ENCODE results near the gene RPA1. TPM values are rescaled to one million over a fixed set of nuclear protein-coding genes. Genes with fewer than 3 reads are reported as not detected.

Gene RPA1
- total and polyA plus RNA-seq, 10 of the 15 experiments (the other 5 are each of a cell fraction or from before 2014, with no cell fraction given), result 35.9 to 198 (median 71.2) TPM

DNA sequence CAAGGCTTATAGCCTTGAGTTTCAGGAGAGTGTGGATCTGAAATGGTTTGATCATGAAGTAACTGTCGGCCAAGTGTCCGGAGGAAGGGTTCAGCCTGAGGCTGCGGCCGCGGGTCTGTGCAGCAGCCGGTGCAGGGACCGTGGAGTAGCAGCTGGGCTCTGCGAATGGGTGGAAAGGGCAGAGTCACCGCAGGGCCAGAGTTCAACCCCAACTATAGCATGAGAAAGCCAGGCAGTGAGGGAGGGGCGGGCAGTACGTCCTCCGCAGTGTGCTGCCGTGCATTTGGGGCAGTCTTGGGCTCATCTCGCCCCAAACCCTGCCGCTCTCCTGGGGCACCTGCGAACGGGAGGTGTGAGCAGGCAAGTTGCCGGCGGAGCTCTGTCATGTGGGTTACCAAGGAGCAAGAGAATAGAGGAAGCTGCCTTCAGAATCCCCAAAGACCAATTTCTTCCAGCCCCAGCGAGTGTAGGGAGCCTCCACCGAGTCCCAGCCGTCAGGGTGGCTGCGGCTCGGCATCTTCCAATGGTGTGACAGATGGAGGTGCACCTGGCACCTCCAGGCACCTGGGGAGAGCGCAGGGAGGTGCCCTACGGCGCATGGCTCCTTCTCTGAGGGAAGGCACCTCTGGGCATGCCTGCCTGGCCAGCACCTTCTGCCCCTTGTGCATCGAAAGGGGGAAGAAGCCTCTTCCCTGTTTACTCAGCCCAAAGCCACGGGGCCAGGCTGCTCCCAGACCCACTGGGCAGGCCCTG is 87.3 kb downstream of the RPA1 start:
- ChIA-PET SMC1A (ENCODE audit: uncharacterized antibody, unreplicated experiment) (no interaction called here), CTCF (interaction anchor here (0.6 to 0.7 kb wide), 2 partner anchors 57 to 154 kb away, joined by 3 read pairs; no protein-coding TSS in a partner anchor), RAD21 (ENCODE audit: unreplicated experiment) (no interaction called here), POLR2A (no interaction called here)
- 68% methylated on average over 29 of the region's 29 CpGs for WGBS (ENCODE audit: insufficient coverage, insufficient replicate concordance, low lambda C conversion rate, missing lambda C conversion rate)
- no peak for DNase-seq (ENCODE audit: low read depth, low spot score)
- ATAC-seq, result no peak
- no peaks in the 10 kb centered on the region for H3K9me3 ChIP-seq (replicated peaks; ENCODE audit: control insufficient read depth, insufficient read depth, low read length)
- intact Hi-C loops (cut with micrococcal nuclease; ENCODE audit: unreplicated experiment), result no loop called here
- H4K20me1 ChIP-seq (ENCODE audit: control insufficient read depth, insufficient read depth), result no peaks in the 10 kb centered on the region
- in situ Hi-C loops (cut with MboI), result loop anchor here (25.0 kb wide), 1 partner anchor 95 kb away; no protein-coding TSS in a partner anchor
- H3K9ac ChIP-seq (ENCODE audit: control insufficient read depth, insufficient read depth, low read length), result no peak overlapping the region
- no peaks in the 10 kb centered on the region for H3K36me3 ChIP-seq (ENCODE audit: control insufficient read depth in 2 of 2, insufficient read depth in 2 of 2, low read length in 1 of 2)
- no peaks in the 10 kb centered on the region for H3K79me2 ChIP-seq (ENCODE audit: control insufficient read depth, insufficient read depth, low read length)
- no peak overlapping the region for H3K4me2 ChIP-seq (ENCODE audit: control insufficient read depth, insufficient read depth)
- H3K4me1 ChIP-seq (ENCODE audit: control insufficient read depth, insufficient read depth, low read length), result no peaks in the 10 kb centered on the region
- TF ChIP-seq MEF2A (IDR thresholded peaks at IDR 0.05; ENCODE audit: insufficient read depth, low read depth, low read length) (no peak), RAD21 (IDR thresholded peaks at IDR 0.05; ENCODE audit: insufficient read depth, low read depth, low read length) (no peak)
- no peak for FAIRE-seq
- H2AFZ ChIP-seq (ENCODE audit: control insufficient read depth, low read depth, low read length), result no peak overlapping the region
- H3K27me3 ChIP-seq (replicated peaks in 1 of 2; ENCODE audit: control insufficient read depth in 2 of 2, insufficient read depth in 2 of 2, low read length in 1 of 2), result no peaks in the 10 kb centered on the region; a peak in 2 of 4 replicates
- H3K4me3 ChIP-seq, result no peak overlapping the region
- no TSS peak for BruUV-seq (replicated peaks)
- no peak overlapping the region for H3K27ac ChIP-seq (ENCODE audit: control insufficient read depth, insufficient read depth)

DNA sequence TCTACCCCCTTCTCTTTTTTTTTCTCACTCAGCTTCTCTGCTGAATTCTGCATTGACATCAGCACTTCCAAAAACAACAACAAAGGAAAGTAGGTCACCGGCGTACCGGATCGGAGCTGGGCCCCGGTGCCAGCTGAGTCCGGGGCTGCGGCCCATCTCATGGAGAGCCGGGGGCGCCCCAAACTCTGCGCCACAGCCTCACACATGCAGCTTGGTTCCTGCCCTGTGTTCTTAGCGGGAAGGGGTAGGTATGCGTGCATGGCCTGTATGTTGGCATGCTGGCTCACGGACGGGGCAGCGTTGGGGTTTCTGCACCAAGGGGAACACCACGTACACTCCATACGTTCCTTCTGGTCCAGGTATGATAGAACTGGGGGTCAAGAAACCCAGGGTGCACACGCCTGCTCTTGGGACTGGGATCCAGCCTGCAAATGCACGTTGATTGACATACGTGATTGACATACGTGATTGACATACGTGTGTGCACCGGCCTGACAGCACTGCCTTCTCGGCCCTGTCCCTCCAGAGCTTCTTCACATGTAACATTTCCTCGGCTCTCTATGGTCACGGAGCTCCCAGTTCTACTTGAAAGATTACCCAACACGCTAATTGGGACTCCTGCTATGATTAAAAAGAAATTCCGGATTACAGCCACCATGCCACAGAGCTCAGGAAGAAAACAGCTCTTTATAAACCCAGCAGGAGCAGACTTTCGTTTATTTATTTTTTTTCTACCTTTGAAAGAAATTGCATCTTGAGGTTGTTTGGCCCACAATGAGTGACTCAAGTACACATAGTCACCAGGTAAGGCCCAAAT is 88.7 kb downstream of the RPA1 start:
- Histone ChIP-seq H3K36me3 (ENCODE audit: control insufficient read depth in 2 of 2, insufficient read depth in 2 of 2, low read length in 1 of 2) (no peaks in the 10 kb centered on the region), H3K9me3 (replicated peaks; ENCODE audit: control insufficient read depth, insufficient read depth, low read length) (no peaks in the 10 kb centered on the region), H3K4me2 (ENCODE audit: control insufficient read depth, insufficient read depth) (no peak overlapping the region), H4K20me1 (ENCODE audit: control insufficient read depth, insufficient read depth) (no peaks in the 10 kb centered on the region), H3K27ac (ENCODE audit: control insufficient read depth, insufficient read depth) (no peak overlapping the region), H3K79me2 (ENCODE audit: control insufficient read depth, insufficient read depth, low read length) (no peaks in the 10 kb centered on the region), H2AFZ (ENCODE audit: control insufficient read depth, low read depth, low read length) (no peak overlapping the region), H3K4me3 (no peak overlapping the region), H3K27me3 (replicated peaks in 1 of 2; ENCODE audit: control insufficient read depth in 2 of 2, insufficient read depth in 2 of 2, low read length in 1 of 2) (no peaks in the 10 kb centered on the region; a peak in 2 of 4 replicates), H3K9ac (ENCODE audit: control insufficient read depth, insufficient read depth, low read length) (no peak overlapping the region), H3K4me1 (ENCODE audit: control insufficient read depth, insufficient read depth, low read length) (no peaks in the 10 kb centered on the region)
- intact Hi-C loops (cut with micrococcal nuclease; ENCODE audit: unreplicated experiment) (no loop called here), in situ Hi-C loops (cut with MboI) (loop anchor here (25.0 kb wide), 1 partner anchor 94 kb away; no protein-coding TSS in a partner anchor)
- ChIA-PET CTCF (interaction anchor here (1.1 kb wide), 1 partner anchor 14 kb away, joined by 3 read pairs; no protein-coding TSS in a partner anchor), POLR2A (no interaction called here), SMC1A (ENCODE audit: uncharacterized antibody, unreplicated experiment) (no interaction called here), RAD21 (ENCODE audit: unreplicated experiment) (interaction anchor here (1.1 kb wide), 1 partner anchor 37 kb away, joined by 3 read pairs; no protein-coding TSS in a partner anchor)
- BruUV-seq (replicated peaks), result no TSS peak
- DNase-seq (ENCODE audit: low read depth, low spot score) (no peak), ATAC-seq (no peak), FAIRE-seq (no peak)
- WGBS (ENCODE audit: insufficient coverage, insufficient replicate concordance, low lambda C conversion rate, missing lambda C conversion rate), result 68% methylated on average over 29 of the region's 29 CpGs
- TF ChIP-seq HDAC2 (IDR thresholded peaks at IDR 0.05), result no peak
- TF ChIP-seq, protein P1, sequence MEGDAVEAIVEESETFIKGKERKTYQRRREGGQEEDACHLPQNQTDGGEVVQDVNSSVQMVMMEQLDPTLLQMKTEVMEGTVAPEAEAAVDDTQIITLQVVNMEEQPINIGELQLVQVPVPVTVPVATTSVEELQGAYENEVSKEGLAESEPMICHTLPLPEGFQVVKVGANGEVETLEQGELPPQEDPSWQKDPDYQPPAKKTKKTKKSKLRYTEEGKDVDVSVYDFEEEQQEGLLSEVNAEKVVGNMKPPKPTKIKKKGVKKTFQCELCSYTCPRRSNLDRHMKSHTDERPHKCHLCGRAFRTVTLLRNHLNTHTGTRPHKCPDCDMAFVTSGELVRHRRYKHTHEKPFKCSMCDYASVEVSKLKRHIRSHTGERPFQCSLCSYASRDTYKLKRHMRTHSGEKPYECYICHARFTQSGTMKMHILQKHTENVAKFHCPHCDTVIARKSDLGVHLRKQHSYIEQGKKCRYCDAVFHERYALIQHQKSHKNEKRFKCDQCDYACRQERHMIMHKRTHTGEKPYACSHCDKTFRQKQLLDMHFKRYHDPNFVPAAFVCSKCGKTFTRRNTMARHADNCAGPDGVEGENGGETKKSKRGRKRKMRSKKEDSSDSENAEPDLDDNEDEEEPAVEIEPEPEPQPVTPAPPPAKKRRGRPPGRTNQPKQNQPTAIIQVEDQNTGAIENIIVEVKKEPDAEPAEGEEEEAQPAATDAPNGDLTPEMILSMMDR (IDR thresholded peaks at IDR 0.05 in 2 of 3, conservative IDR thresholded peaks at IDR 0.05 in 1 of 3; ENCODE audit: control insufficient read depth in 2 of 3, extremely low read depth in 1 of 3, insufficient read depth in 1 of 3, low read depth in 3 of 3, low read length in 3 of 3), result no peak
- no peak for TF ChIP-seq BACH1 (IDR thresholded peaks at IDR 0.05; ENCODE audit: borderline replicate concordance)
- TF ChIP-seq ZNF207 (IDR thresholded peaks at IDR 0.05; ENCODE audit: borderline replicate concordance), result no peak
- TF ChIP-seq, protein P2, sequence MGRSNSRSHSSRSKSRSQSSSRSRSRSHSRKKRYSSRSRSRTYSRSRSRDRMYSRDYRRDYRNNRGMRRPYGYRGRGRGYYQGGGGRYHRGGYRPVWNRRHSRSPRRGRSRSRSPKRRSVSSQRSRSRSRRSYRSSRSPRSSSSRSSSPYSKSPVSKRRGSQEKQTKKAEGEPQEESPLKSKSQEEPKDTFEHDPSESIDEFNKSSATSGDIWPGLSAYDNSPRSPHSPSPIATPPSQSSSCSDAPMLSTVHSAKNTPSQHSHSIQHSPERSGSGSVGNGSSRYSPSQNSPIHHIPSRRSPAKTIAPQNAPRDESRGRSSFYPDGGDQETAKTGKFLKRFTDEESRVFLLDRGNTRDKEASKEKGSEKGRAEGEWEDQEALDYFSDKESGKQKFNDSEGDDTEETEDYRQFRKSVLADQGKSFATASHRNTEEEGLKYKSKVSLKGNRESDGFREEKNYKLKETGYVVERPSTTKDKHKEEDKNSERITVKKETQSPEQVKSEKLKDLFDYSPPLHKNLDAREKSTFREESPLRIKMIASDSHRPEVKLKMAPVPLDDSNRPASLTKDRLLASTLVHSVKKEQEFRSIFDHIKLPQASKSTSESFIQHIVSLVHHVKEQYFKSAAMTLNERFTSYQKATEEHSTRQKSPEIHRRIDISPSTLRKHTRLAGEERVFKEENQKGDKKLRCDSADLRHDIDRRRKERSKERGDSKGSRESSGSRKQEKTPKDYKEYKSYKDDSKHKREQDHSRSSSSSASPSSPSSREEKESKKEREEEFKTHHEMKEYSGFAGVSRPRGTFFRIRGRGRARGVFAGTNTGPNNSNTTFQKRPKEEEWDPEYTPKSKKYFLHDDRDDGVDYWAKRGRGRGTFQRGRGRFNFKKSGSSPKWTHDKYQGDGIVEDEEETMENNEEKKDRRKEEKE (IDR thresholded peaks at IDR 0.05), result no peak
